ENCODE results near the gene COL9A3.

The COL9A3 gene

GRCh38 chr20:62880935-62881661 lies 64.2 kb downstream of the COL9A3 start:
- no peaks in the 10 kb centered on the region for H3K9me3 ChIP-seq (ENCODE audit: control insufficient read depth, low read length)
- H3K4me3 ChIP-seq (ENCODE audit: low read depth, low read length) = no peak overlapping the region
- no peaks in the 10 kb centered on the region for H3K27me3 ChIP-seq (ENCODE audit: control insufficient read depth, insufficient read depth, low read length)
- H2AFZ ChIP-seq = no peak overlapping the region
- no peak overlapping the region for H3K9ac ChIP-seq
- H3K79me2 ChIP-seq = no peaks in the 10 kb centered on the region
- H3K36me3 ChIP-seq (ENCODE audit: control insufficient read depth, insufficient read depth, low read length) = no peaks in the 10 kb centered on the region
- no peak for TF ChIP-seq CTCF (IDR thresholded peaks at IDR 0.05)
- no peaks in the 10 kb centered on the region for H3K4me1 ChIP-seq
- no peak overlapping the region for H3K4me2 ChIP-seq (ENCODE audit: low read length)
- H3K27ac ChIP-seq = no peak overlapping the region

GRCh38 chr20:62881662-62882395 lies 65.0 kb downstream of the COL9A3 start:
- no peak for TF ChIP-seq CTCF (IDR thresholded peaks at IDR 0.05)

GRCh38 chr20:62882426-62882825 lies 65.6 kb downstream of the COL9A3 start:
- Histone ChIP-seq H2AFZ (no peak overlapping the region), H3K9ac (no peak overlapping the region), H3K36me3 (ENCODE audit: control insufficient read depth, insufficient read depth, low read length) (no peaks in the 10 kb centered on the region), H3K9me3 (ENCODE audit: control insufficient read depth, low read length) (no peaks in the 10 kb centered on the region), H3K79me2 (no peaks in the 10 kb centered on the region), H3K4me1 (no peaks in the 10 kb centered on the region), H3K27me3 (ENCODE audit: control insufficient read depth, insufficient read depth, low read length) (no peaks in the 10 kb centered on the region), H3K27ac (no peak overlapping the region), H3K4me3 (ENCODE audit: low read depth, low read length) (no peak overlapping the region), H3K4me2 (ENCODE audit: low read length) (no peak overlapping the region)
- no peak for TF ChIP-seq CTCF (IDR thresholded peaks at IDR 0.05)

More at GRCh38 chr20:62881662-62882395, 65.0 kb downstream of the COL9A3 start:
- Histone ChIP-seq H3K4me3 (ENCODE audit: low read depth, low read length) (no peak overlapping the region), H3K9ac (no peak overlapping the region), H2AFZ (no peak overlapping the region), H3K4me1 (no peaks in the 10 kb centered on the region), H3K4me2 (ENCODE audit: low read length) (no peak overlapping the region), H3K27me3 (ENCODE audit: control insufficient read depth, insufficient read depth, low read length) (no peaks in the 10 kb centered on the region), H3K36me3 (ENCODE audit: control insufficient read depth, insufficient read depth, low read length) (no peaks in the 10 kb centered on the region), H3K9me3 (ENCODE audit: control insufficient read depth, low read length) (no peaks in the 10 kb centered on the region), H3K79me2 (no peaks in the 10 kb centered on the region), H3K27ac (no peak overlapping the region)

- no peak overlapping the region for H3K9ac ChIP-seq
- H3K79me2 ChIP-seq = no peaks in the 10 kb centered on the region
- H3K4me1 ChIP-seq = no peaks in the 10 kb centered on the region
- no peaks in the 10 kb centered on the region for H3K9me3 ChIP-seq (ENCODE audit: control insufficient read depth, low read length)
- H3K27me3 ChIP-seq (ENCODE audit: control insufficient read depth, insufficient read depth, low read length) = no peaks in the 10 kb centered on the region
- TF ChIP-seq CTCF (IDR thresholded peaks at IDR 0.05) = no peak
- H3K4me2 ChIP-seq (ENCODE audit: low read length) = no peak overlapping the region
- H3K27ac ChIP-seq = no peak overlapping the region
- H3K36me3 ChIP-seq (ENCODE audit: control insufficient read depth, insufficient read depth, low read length) = no peaks in the 10 kb centered on the region
- no peak overlapping the region for H2AFZ ChIP-seq
- H3K4me3 ChIP-seq (ENCODE audit: low read depth, low read length) = no peak overlapping the region
Measured at GRCh38 chr20:62884556-62884955, 67.7 kb downstream of the COL9A3 start.

Data from parathyroid adenoma (tissue), 2 donors.